GM23338 (cell line): ENCODE measurements around the gene ATP12A. TPM values are rescaled to one million over a fixed set of nuclear protein-coding genes. Genes with fewer than 3 reads are reported as not detected.

ENCODE experiments used
- ATAC-seq: fragments of 200-7000 bp; cut with Tn5 transposase; 3 replicates; pipeline ENCODE4 v1.9.1; 2020
- DNase-seq: peaks from one replicate; pipeline ENCODE4 v3.0.0-alpha.2; 2015; ENCODE audit warnings: low spot score
- H2AFZ ChIP-seq: fragments of 200-600 bp; sonication (generic); 2 replicates; pipeline ENCODE4 v1.8.0; 2016; ENCODE audit warnings: antibody characterized with exemption, mild to moderate bottlenecking, moderate library complexity
- H3F3A ChIP-seq: fragments of 200-600 bp; sonication (generic); replicated peaks from 2 replicates; pipeline ENCODE4 v1.8.0; 2017; ENCODE audit warnings: antibody characterized with exemption, mixed run types, low read depth
- H3K27ac ChIP-seq: fragments of 200-600 bp; sonication (generic); 2 replicates; pipeline ENCODE4 v1.6.1; 2016; ENCODE audit warnings: low read depth
- H3K27me3 ChIP-seq: fragments of 200-600 bp; sonication (generic); 2 replicates; pipeline ENCODE4 v1.8.0; 2016; ENCODE audit warnings: mild to moderate bottlenecking, mixed run types, moderate library complexity; ENCODE audit not compliant: insufficient read depth
- H3K36me3 ChIP-seq: fragments of 200-600 bp; sonication (generic); 2 replicates; pipeline ENCODE4 v1.8.0; 2016; ENCODE audit warnings: mild to moderate bottlenecking; ENCODE audit not compliant: insufficient read depth
- H3K4me1 ChIP-seq: fragments of 200-600 bp; sonication (generic); 2 replicates; pipeline ENCODE4 v1.8.0; 2016; ENCODE audit warnings: mild to moderate bottlenecking, moderate library complexity; ENCODE audit not compliant: insufficient read depth
- H3K4me2 ChIP-seq: fragments of 200-600 bp; sonication (generic); 2 replicates; pipeline ENCODE4 v1.7.1; 2017; ENCODE audit warnings: mixed run types
- H3K4me3 ChIP-seq: fragments of 200-600 bp; sonication (generic); 2 replicates; pipeline ENCODE4 v1.6.1; 2016; ENCODE audit warnings: mixed run types
- H3K79me2 ChIP-seq: fragments of 200-600 bp; sonication (generic); replicated peaks from 2 replicates; pipeline ENCODE4 v1.8.0; 2017; ENCODE audit warnings: mild to moderate bottlenecking; ENCODE audit not compliant: insufficient read depth
- H3K9me2 ChIP-seq: fragments of 200-600 bp; sonication (generic); 2 replicates; pipeline ENCODE4 v1.8.0; 2017; ENCODE audit not compliant: insufficient read depth
- H4K20me1 ChIP-seq: fragments of 200-600 bp; sonication (generic); replicated peaks from 2 replicates; pipeline ENCODE4 v1.8.0; 2017; ENCODE audit warnings: mild to moderate bottlenecking; ENCODE audit not compliant: insufficient read depth
- H3K27ac Mint-ChIP-seq: 2 replicates; pipeline ENCODE4 v1.8.0; 2020; ENCODE audit warnings: inconsistent platforms, mild to moderate bottlenecking, moderate library complexity, mixed read lengths
- H3K27me3 Mint-ChIP-seq: 3 replicates; pipeline ENCODE4 v1.8.0; 2022; ENCODE audit warnings: low read depth, mild to moderate bottlenecking, moderate library complexity, mixed read lengths, inconsistent platforms; ENCODE audit not compliant: insufficient read depth, poor library complexity
- H3K36me3 Mint-ChIP-seq: 3 replicates; pipeline ENCODE4 v1.8.0; 2021; ENCODE audit warnings: low read depth, mild to moderate bottlenecking, inconsistent platforms, moderate library complexity, mixed read lengths
- H3K4me1 Mint-ChIP-seq: 3 replicates; pipeline ENCODE4 v1.8.0; 2020; ENCODE audit warnings: mild to moderate bottlenecking, inconsistent platforms, mixed read lengths
- H3K4me3 Mint-ChIP-seq: 3 replicates; pipeline ENCODE4 v1.8.0; 2021; ENCODE audit warnings: moderate library complexity, mild to moderate bottlenecking, inconsistent platforms, mixed read lengths
- H3K9me3 Mint-ChIP-seq: 3 replicates; pipeline ENCODE4 v1.8.0; 2020; ENCODE audit warnings: moderate library complexity, mild to moderate bottlenecking, inconsistent platforms, mixed read lengths
- CREB1 ChIP-seq: fragments of 250-450 bp; sonication (Bioruptor Pico); IDR thresholded peaks from 2 replicates; pipeline ENCODE4 v1.5.0; 2020; ENCODE audit warnings: low read depth, mild to moderate bottlenecking, moderate library complexity
- CTCF ChIP-seq, 2 experiments: fragments of 200-600 bp in 1 of 2; sonication (generic) in 1 of 2; conservative IDR thresholded peaks; 2 replicates each; pipeline versions ENCODE4 v1.5.1 to v1.6.1; 2016 to 2017; ENCODE audit warnings: antibody characterized with exemption in 2 of 2, low read depth in 2 of 2, mild to moderate bottlenecking in 2 of 2, moderate library complexity in 1 of 2
- EZH2 ChIP-seq: fragments of 200-600 bp; sonication (generic); IDR thresholded peaks from one replicate; pipeline ENCODE4 v1.8.0; 2017; ENCODE audit warnings: antibody characterized with exemption, mild to moderate bottlenecking, low read depth; ENCODE audit not compliant: unreplicated experiment
- EZH2phosphoT487 ChIP-seq: fragments of 200-600 bp; sonication (generic); IDR thresholded peaks from one replicate; pipeline ENCODE4 v1.8.1; 2018; ENCODE audit warnings: antibody characterized with exemption; ENCODE audit not compliant: unreplicated experiment
- JUNB ChIP-seq: IDR thresholded peaks from one replicate; pipeline ENCODE4 v1.6.1; 2016; ENCODE audit warnings: antibody characterized with exemption; ENCODE audit not compliant: unreplicated experiment
- NANOG ChIP-seq: IDR thresholded peaks from 2 replicates; pipeline ENCODE4 v1.6.1; 2016; ENCODE audit warnings: antibody characterized with exemption, borderline replicate concordance
- POLR2AphosphoS5 ChIP-seq: IDR thresholded peaks from 2 replicates; pipeline ENCODE4 v1.6.1; 2016; ENCODE audit warnings: antibody characterized with exemption, low read depth
- STAT1 ChIP-seq: IDR thresholded peaks from one replicate; pipeline ENCODE4 v1.6.1; 2016; ENCODE audit warnings: antibody characterized with exemption; ENCODE audit not compliant: unreplicated experiment
- ZNF114 ChIP-seq: fragments of 250-450 bp; sonication (Bioruptor Pico); IDR thresholded peaks from 2 replicates; pipeline ENCODE4 v1.5.0; 2020; ENCODE audit warnings: mild to moderate bottlenecking, moderate library complexity
- ZNF331 ChIP-seq: fragments of 250-450 bp; sonication (Bioruptor Pico); IDR thresholded peaks from 2 replicates; pipeline ENCODE4 v1.5.0; 2020; ENCODE audit warnings: low read depth, mild to moderate bottlenecking, moderate library complexity
- polyA plus RNA-seq: library from polyadenylated mRNA; unstranded; fragments of >200 nt; fragmentation: Nextera tagmentation; extraction: Ambion mirVana; gene quantifications from 2 replicates; pipeline ENCODE4 v1.2.1, GENCODE V29; 2016
- total RNA-seq: library from RNA; depleted of rRNA; stranded (reverse); fragments of >200 nt; shearing (Covaris generic); gene quantifications from 2 replicates; pipeline ENCODE4 v1.2.3, GENCODE V29; 2014
- TF ChIP-seq, protein P1 (sequence below): IDR thresholded peaks from one replicate; pipeline ENCODE4 v1.6.1; 2018; ENCODE audit warnings: antibody characterized with exemption; ENCODE audit not compliant: unreplicated experiment
- TF ChIP-seq, protein P2 (sequence below): IDR thresholded peaks from 2 replicates; pipeline ENCODE4 v1.6.1; 2016; ENCODE audit warnings: antibody characterized with exemption
- TF ChIP-seq, protein P3 (sequence below): fragments of 250-450 bp; sonication (Bioruptor Pico); IDR thresholded peaks from 2 replicates; pipeline ENCODE4 v1.5.0; 2020; ENCODE audit warnings: mild to moderate bottlenecking, moderate library complexity

ATP12A gene
- total and polyA plus RNA-seq, 2 experiments from 2014 or later: 0.40 to 1.0 TPM

DNA sequence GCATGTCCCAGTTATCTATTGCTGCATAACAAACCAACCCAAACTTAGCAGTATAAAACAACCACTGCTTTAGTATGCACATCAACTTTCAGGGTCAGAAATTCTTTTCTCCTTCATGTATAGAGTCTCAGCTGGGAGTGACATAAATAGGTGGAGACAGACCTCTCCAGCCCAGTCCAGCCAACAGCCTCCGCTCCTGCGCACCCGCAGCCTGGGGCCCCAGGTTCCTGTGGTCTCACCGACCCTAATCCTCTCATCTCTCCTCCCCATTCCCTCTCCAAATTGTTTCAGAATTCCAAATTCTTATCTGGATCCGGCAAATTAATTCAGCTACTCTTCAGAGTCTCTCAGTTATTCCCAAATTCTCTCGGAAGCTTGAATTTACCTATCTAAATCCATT is 522 bp upstream of the ATP12A start:
- Histone ChIP-seq H3K4me1 (peaks cover 18% of the 10 kb centered on the region), H3K79me2 (no peaks in the 10 kb centered on the region), H2AFZ (peak overlapping the region; percentile 95), H3F3A (no peaks in the 10 kb centered on the region), H3K9me2 (no peaks in the 10 kb centered on the region), H3K4me2 (peak overlapping the region; percentile 94), H3K36me3 (no peaks in the 10 kb centered on the region), H3K4me3 (peak overlapping the region; percentile 79), H4K20me1 (no peaks in the 10 kb centered on the region; the same call in 1 of the 2 replicates), H3K27me3 (peaks cover 35% of the 10 kb centered on the region), H3K27ac (no peak overlapping the region)
- Mint-ChIP-seq H3K36me3 (no peaks in the 10 kb centered on the region), H3K27ac (no peak overlapping the region), H3K4me1 (peaks cover 35% of the 10 kb centered on the region), H3K27me3 (peaks cover 26% of the 10 kb centered on the region), H3K9me3 (no peaks in the 10 kb centered on the region; the same call in 2 of the 3 replicates), H3K4me3 (peak overlapping the region; percentile 64)
- DNase-seq (no peak), ATAC-seq (peak; percentile 4; the same call in 1 of the 3 replicates)
- no peak for TF ChIP-seq POLR2AphosphoS5
- TF ChIP-seq ZNF114 (CRISPR knock-in tag): no peak
- no peak for TF ChIP-seq ZNF331 (CRISPR knock-in tag)
- TF ChIP-seq, protein P1, sequence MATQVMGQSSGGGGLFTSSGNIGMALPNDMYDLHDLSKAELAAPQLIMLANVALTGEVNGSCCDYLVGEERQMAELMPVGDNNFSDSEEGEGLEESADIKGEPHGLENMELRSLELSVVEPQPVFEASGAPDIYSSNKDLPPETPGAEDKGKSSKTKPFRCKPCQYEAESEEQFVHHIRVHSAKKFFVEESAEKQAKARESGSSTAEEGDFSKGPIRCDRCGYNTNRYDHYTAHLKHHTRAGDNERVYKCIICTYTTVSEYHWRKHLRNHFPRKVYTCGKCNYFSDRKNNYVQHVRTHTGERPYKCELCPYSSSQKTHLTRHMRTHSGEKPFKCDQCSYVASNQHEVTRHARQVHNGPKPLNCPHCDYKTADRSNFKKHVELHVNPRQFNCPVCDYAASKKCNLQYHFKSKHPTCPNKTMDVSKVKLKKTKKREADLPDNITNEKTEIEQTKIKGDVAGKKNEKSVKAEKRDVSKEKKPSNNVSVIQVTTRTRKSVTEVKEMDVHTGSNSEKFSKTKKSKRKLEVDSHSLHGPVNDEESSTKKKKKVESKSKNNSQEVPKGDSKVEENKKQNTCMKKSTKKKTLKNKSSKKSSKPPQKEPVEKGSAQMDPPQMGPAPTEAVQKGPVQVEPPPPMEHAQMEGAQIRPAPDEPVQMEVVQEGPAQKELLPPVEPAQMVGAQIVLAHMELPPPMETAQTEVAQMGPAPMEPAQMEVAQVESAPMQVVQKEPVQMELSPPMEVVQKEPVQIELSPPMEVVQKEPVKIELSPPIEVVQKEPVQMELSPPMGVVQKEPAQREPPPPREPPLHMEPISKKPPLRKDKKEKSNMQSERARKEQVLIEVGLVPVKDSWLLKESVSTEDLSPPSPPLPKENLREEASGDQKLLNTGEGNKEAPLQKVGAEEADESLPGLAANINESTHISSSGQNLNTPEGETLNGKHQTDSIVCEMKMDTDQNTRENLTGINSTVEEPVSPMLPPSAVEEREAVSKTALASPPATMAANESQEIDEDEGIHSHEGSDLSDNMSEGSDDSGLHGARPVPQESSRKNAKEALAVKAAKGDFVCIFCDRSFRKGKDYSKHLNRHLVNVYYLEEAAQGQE: no peak
- TF ChIP-seq EZH2phosphoT487: no peak
- no peak for TF ChIP-seq CTCF (conservative IDR thresholded peaks at IDR 0.05; ENCODE audit: low read depth in 2 of 2)
- TF ChIP-seq JUNB: no peak
- TF ChIP-seq, protein P2, sequence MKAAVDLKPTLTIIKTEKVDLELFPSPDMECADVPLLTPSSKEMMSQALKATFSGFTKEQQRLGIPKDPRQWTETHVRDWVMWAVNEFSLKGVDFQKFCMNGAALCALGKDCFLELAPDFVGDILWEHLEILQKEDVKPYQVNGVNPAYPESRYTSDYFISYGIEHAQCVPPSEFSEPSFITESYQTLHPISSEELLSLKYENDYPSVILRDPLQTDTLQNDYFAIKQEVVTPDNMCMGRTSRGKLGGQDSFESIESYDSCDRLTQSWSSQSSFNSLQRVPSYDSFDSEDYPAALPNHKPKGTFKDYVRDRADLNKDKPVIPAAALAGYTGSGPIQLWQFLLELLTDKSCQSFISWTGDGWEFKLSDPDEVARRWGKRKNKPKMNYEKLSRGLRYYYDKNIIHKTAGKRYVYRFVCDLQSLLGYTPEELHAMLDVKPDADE: no peak
- no peak for TF ChIP-seq EZH2
- TF ChIP-seq STAT1: no peak
- TF ChIP-seq, protein P3, sequence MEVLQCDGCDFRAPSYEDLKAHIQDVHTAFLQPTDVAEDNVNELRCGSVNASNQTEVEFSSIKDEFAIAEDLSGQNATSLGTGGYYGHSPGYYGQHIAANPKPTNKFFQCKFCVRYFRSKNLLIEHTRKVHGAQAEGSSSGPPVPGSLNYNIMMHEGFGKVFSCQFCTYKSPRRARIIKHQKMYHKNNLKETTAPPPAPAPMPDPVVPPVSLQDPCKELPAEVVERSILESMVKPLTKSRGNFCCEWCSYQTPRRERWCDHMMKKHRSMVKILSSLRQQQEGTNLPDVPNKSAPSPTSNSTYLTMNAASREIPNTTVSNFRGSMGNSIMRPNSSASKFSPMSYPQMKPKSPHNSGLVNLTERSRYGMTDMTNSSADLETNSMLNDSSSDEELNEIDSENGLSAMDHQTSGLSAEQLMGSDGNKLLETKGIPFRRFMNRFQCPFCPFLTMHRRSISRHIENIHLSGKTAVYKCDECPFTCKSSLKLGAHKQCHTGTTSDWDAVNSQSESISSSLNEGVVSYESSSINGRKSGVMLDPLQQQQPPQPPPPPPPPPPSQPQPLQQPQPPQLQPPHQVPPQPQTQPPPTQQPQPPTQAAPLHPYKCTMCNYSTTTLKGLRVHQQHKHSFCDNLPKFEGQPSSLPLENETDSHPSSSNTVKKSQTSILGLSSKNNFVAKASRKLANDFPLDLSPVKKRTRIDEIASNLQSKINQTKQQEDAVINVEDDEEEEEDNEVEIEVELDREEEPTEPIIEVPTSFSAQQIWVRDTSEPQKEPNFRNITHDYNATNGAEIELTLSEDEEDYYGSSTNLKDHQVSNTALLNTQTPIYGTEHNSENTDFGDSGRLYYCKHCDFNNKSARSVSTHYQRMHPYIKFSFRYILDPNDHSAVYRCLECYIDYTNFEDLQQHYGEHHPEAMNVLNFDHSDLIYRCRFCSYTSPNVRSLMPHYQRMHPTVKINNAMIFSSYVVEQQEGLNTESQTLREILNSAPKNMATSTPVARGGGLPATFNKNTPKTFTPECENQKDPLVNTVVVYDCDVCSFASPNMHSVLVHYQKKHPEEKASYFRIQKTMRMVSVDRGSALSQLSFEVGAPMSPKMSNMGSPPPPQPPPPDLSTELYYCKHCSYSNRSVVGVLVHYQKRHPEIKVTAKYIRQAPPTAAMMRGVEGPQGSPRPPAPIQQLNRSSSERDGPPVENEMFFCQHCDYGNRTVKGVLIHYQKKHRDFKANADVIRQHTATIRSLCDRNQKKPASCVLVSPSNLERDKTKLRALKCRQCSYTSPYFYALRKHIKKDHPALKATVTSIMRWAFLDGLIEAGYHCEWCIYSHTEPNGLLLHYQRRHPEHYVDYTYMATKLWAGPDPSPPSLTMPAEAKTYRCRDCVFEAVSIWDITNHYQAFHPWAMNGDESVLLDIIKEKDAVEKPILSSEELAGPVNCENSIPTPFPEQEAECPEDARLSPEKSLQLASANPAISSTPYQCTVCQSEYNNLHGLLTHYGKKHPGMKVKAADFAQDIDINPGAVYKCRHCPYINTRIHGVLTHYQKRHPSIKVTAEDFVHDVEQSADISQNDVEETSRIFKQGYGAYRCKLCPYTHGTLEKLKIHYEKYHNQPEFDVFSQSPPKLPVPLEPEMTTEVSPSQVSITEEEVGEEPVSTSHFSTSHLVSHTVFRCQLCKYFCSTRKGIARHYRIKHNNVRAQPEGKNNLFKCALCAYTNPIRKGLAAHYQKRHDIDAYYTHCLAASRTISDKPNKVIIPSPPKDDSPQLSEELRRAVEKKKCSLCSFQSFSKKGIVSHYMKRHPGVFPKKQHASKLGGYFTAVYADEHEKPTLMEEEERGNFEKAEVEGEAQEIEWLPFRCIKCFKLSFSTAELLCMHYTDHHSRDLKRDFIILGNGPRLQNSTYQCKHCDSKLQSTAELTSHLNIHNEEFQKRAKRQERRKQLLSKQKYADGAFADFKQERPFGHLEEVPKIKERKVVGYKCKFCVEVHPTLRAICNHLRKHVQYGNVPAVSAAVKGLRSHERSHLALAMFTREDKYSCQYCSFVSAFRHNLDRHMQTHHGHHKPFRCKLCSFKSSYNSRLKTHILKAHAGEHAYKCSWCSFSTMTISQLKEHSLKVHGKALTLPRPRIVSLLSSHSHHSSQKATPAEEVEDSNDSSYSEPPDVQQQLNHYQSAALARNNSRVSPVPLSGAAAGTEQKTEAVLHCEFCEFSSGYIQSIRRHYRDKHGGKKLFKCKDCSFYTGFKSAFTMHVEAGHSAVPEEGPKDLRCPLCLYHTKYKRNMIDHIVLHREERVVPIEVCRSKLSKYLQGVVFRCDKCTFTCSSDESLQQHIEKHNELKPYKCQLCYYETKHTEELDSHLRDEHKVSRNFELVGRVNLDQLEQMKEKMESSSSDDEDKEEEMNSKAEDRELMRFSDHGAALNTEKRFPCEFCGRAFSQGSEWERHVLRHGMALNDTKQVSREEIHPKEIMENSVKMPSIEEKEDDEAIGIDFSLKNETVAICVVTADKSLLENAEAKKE (CRISPR knock-in tag): no peak
- TF ChIP-seq NANOG: no peak
- no peak for TF ChIP-seq CREB1 (CRISPR knock-in tag)
